Stimulated activated CD4-positive, alpha-beta T cell treated with anti-CD3 and anti-CD28 coated beads, Interleukin-12 subunit alpha, Interleukin-12 subunit beta, amount 100 ng/mL, for 24 hours (primary cell): ENCODE measurements around the gene LKAAEAR1.
"Not testable (repeated sequence)": the region's sequence is repeated elsewhere in the genome, so short reads cannot be mapped to it uniquely, and the experiment has no call there.

ENCODE experiments used
- DNase-seq, 2 experiments: peaks; one replicate each; pipeline ENCODE4 v3.0.0-alpha.2; 2020; ENCODE audit warnings: low read depth in 2 of 2

Gene LKAAEAR1, protein sequence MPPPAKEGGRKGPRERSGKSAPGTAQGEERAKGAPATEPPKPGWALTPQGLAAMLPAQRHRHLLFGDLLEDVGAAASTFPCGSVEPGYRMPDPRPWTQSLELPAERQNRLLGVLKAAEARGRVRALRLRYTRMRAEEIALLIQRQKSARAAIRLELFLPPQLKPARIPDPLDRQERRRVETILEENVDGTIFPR

DNA sequence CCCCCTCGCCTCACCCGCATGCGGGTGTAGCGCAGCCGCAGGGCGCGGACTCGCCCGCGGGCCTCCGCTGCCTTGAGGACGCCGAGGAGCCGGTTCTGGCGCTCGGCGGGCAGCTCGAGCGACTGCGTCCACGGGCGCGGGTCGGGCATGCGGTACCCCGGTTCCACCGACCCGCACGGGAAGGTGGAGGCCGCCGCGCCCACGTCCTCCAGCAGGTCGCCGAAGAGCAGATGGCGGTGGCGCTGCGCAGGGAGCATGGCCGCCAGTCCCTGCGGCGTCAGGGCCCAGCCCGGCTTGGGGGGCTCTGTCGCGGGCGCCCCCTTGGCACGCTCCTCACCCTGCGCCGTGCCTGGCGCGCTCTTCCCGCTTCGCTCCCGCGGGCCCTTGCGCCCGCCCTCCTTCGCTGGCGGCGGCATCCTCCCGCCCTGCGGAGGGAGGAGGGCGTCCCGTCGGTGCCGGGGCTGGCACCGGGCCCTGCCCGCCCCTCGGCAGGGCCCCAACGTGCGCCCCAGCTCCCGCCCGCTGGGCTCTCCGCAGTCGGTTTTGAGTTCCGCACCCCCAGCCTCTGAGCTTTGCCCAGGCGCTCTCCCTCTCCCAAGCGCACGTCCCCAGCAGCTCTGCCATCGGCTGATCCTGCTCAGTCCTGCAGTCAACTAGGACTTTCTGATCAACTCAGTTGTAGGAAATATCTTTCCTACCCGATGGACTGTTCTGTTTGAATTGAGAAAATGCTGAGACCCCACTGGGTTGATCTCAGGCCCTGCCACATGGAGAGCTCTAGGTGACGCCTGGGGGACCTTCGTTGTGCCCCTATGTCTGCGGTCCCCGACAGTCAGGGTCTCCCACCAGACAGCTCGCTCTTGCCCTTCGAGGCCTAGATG, at the start of gene LKAAEAR1:
LKAAEAR1 (minus strand) TSS at position 595 of the 881 bp plus-strand sequence; CDS start at position 416, 179 bp downstream.
- DNase-seq, result no peak

GRCh38 chr20:64131406-64131805, 47.2 kb upstream of the LKAAEAR1 start:
- no peak for DNase-seq

GRCh38 chr20:64130876-64131275, 46.7 kb upstream of the LKAAEAR1 start:
- DNase-seq, result no peak

- DNase-seq, result no peak
Observed at GRCh38 chr20:64130271-64130670, 46.1 kb upstream of the LKAAEAR1 start.

DNA sequence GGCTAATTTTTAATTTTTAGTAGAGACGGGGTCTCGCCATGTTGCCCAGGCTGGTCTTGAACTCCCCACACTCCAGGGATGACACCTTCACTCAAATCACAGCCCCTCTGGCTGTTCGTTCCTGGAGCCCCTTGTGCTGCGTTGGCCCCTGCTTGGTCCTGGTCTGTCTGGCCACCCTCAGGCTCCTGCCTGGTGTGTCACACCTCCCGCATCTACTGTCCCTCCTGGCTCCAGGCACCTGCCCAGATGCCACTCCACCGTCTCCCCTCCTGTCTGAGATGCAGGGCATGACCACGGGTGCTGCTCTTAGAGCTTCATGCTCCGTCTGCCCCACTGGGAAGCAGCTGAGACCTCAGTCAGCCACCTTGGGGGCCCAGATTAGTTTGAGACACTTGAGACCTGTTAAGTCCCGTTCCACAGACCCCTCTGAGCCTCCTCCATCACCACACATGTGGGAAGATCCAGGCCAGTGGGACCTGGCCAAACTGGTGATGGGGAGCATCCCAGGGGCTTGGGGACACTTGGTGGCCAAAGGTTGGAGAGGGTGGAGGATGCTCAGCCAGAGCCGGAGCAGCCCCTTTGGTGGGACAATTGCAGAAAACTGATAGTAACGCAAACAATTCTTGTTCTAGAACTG, 45.1 kb upstream of the LKAAEAR1 start:
- DNase-seq, result no peak

- not testable (repeated sequence) for DNase-seq
Observed at GRCh38 chr20:64123517-64123916, 39.3 kb upstream of the LKAAEAR1 start.

- DNase-seq, result not testable (repeated sequence)
Observed at GRCh38 chr20:64122927-64123326, 38.7 kb upstream of the LKAAEAR1 start.

- DNase-seq, result no peak
Observed at GRCh38 chr20:64121586-64121985, 37.4 kb upstream of the LKAAEAR1 start.

- DNase-seq, result no peak
Observed at GRCh38 chr20:64119681-64120341, 35.6 kb upstream of the LKAAEAR1 start.

DNA sequence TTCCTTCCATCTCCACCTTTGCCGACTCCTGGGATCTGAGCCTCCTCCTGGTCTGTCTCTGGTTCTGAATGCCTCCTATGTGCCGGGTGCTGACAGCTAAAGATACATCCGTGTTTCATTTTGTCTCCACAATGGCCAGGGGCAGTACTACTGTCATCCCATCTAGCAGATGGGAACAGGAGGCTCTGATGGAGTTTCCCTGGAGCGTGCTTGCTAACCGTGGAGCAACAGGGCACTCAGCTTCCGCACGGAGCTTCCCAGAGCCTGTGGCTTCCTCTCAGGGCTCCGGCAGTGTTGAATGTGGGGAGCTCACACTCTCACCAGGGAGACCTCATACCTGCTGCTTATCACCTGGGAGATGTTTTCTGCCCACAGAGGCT, 35.1 kb upstream of the LKAAEAR1 start:
- DNase-seq, result no peak

DNA sequence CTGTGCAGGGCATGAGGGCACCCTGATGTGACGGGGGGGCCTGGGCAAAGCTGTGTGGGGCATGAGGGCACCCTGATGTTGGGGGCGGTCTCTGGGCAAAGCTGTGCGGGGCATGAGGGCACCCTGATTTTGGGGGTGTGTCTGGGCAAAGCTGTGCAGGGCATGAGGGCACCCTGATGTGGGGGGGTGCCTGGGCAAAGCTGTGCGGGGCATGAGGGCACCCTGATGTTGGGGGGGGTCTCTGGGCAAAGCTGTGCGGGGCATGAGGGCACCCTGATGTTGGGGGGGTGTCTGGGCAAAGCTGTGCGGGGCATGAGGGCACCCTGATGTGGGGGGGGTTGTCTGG, 33.2 kb upstream of the LKAAEAR1 start:
- DNase-seq, result not testable (repeated sequence)

GRCh38 chr20:64116541-64117431, 32.6 kb upstream of the LKAAEAR1 start:
- no peak for DNase-seq

- no peak for DNase-seq
Observed at GRCh38 chr20:64116016-64116415, 31.8 kb upstream of the LKAAEAR1 start.

- DNase-seq, result no peak
Observed at GRCh38 chr20:64115171-64115911, 31.1 kb upstream of the LKAAEAR1 start.

- DNase-seq, result no peak
Observed at GRCh38 chr20:64114356-64114971, 30.3 kb upstream of the LKAAEAR1 start.

- no peak for DNase-seq
Observed at GRCh38 chr20:64113796-64114355, 29.7 kb upstream of the LKAAEAR1 start.

DNA sequence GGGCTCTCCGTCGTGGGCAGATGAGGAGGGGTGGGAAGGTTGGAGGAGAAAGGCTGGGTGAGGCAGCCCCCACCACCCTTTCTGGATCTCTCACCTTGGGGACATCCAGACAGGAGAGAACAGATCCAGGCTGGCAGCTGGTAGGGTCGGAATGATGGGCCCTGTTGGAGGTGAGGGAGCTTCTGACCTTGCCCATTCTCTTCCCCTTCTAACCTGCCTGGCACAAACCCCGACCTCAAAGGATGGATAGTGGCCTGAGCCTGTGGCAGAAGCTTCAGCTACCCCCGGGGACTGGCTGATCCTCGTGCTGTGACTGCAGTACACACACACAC, 29.2 kb upstream of the LKAAEAR1 start:
- DNase-seq, result no peak

DNA sequence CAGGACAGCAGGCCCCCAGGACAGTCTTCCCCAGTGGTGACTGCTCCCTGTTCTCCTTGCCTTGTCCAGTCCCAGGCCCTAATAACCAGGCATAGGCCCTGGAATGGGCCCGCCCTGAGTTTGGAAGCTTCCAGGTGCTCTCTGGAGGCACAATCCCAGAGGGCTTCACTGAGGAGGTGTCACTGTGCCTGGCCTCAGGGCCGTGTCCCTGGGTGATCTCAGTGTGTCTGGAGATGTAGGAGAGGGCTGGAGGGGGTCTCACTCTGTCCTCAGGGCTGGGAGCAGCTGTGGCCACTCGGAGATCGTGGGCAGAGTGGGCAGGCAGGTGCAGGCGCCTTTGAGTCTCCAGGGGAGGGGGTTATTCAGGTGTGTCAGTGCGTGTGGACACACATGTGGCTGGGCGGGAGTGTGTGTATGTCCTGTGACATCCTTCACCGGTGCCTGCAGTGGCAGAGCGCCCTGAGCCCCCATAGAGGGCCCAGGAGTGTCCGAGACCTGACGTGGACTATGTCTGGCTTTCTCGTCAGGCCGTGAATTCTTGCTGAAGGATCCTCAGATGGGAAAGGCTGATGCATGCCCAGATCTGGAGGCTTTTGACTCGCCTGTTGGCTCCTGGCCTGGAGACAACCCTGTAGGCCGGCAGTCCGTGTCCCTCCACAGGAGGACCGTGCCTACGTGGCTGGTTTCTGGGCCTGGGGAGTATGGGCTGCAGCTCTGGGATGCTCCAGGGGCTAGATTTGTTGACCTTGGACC, 28.7 kb upstream of the LKAAEAR1 start:
- no peak for DNase-seq
